Measurements from ENCODE around the gene QPCTL.

The QPCTL gene

DNA sequence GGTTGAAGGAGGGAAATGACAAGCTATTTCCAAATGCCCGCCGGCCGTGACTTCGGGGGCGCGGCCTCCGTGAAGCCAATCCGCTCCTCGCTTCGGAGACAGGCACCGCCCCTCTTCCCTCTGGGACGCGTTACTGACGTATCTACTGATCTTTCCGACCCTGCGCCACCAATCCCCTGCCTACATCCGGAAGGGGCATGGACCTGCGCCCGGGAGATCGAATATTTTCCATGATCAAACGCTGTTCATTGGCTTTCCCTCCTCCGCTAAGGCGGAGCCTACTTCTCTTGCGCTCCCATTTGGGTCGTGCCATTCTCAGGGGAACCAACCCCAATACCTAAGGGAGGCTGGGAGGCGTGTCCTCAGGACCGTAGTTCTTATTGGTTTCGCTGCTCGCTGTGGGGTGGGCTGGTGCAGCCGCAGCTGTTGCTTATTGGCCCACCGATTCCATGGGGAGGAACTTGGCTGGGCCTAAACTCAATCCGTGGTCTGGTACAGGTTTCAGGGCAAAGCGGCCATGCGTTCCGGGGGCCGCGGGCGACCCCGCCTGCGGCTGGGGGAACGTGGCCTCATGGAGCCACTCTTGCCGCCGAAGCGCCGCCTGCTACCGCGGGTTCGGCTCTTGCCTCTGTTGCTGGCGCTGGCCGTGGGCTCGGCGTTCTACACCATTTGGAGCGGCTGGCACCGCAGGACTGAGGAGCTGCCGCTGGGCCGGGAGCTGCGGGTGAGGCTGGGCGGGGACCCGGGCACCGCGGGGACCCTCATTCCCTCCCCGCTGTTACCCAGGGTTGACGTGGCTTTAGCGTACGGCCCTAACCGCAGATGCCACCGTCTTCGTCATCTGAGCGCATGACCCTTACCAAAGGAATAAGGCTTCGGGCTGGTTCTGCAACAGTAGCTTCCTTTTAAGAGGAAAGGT lies at the start of gene QPCTL:
QPCTL (plus strand) TSS at position 480 of the 919 bp plus-strand sequence; CDS start at position 518, 38 bp downstream.
- peak; percentile 99 for DNase-seq

DNA sequence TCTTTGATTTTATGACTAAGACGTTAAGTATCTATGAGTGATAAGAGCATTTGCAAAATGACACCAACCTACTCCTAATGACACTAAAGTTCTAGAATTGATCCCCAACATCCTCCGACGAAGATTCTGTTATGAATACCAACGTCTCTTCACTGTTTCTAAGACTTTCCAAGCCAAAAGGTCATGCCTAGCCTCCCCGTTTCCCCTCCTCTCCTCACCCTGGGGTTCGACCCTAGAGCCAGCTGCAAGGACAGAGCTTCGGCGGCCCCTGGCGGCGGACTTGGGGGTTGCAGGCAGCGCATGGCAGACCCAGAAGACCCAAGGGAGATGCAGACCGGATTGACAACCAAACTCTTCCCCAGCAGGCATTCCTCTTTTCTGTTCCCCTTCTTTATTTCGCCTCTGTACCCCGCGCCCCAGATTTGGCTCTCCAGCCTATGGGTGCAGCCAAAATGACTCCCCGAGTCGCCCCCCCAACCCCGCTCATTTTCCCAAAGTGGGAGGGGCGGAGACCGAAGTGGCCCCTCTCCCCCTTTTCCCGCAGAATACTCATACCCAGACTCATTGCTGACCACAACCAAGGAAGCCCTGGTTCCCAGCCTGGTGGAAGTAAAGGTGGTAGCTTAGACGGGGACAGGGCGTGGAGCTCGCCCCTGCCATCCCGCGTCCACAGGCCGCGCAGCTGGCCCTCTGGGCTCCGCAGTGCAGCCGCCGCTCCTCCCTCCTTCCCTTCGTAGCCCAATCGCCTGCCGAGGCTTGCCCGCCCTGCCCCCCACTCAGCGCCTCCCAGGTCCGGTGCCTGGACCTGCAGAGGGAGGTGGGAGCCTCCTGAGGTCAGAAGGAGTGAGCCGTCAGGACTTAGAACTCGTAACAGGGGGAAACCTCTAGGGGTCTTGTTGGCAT lies 49.2 kb upstream of the QPCTL start:
- DNase-seq, result peak; percentile 96

DNA sequence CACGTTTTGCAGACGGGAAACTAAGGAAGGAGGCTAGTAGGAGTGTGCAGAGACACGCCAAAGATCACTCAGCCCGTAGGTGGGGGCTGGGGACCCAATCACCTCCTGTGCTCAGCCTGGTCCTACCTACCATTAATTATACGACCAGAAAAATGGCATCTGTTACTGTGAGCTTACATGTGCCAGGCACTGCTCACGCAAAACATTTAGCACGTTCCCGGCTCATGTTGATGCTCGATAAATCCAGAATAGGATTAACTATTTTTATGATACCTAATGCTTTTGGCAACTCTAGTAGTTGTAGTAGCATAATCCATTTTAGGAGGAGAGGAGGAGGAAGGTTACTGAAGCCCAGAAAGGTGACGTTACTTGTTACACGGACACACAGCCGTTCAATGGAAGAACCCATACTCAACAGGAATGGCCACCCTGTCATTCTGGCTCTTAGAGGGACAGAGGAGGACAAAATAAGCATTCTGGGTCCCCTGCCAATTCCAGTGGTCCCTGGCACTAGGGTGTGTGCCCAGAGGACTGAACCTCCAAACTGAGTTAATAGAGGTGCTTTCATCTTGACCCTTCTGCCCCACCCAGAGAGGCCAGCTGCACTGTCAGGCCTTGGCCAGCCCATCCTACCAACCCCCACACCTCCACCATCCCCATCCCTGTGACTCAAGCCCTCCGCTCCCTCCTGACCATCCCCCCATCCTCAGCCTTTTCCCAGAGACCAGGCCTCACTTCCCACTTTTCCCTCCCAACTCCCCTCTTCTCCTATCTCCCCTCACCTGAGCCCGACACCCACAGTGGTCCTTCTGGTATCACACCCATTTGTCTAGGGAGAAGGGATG lies 48.3 kb upstream of the QPCTL start:
- no peak for DNase-seq

DNA sequence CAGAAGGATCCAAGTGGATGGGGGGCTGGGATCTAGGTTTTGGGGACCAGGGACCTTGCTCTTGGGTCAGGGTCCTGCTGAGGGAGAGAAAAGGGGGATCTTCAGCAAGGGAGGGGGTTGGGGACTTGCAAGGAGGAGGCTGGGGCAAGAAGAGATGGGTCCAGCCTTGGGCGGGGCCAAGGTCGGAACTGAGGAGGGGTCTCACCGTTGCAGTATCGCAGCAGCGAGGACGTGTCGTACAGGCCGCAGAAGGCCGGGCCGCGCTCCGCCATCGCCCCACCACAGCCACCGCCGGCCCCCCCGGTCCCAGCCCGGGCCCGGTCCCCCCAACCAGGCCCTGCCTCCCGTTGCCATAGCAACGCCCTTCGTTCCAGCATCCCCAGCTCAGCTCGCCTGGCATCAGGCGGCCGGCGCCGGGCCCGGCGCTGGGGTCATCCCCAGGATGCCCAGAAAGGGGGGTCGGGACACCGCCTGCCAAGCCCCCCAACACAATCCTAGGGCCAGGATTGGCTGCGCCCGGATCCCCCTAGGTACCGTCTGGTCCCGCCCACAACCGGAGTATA lies 47.3 kb upstream of the QPCTL start:
- no peak for DNase-seq

DNA sequence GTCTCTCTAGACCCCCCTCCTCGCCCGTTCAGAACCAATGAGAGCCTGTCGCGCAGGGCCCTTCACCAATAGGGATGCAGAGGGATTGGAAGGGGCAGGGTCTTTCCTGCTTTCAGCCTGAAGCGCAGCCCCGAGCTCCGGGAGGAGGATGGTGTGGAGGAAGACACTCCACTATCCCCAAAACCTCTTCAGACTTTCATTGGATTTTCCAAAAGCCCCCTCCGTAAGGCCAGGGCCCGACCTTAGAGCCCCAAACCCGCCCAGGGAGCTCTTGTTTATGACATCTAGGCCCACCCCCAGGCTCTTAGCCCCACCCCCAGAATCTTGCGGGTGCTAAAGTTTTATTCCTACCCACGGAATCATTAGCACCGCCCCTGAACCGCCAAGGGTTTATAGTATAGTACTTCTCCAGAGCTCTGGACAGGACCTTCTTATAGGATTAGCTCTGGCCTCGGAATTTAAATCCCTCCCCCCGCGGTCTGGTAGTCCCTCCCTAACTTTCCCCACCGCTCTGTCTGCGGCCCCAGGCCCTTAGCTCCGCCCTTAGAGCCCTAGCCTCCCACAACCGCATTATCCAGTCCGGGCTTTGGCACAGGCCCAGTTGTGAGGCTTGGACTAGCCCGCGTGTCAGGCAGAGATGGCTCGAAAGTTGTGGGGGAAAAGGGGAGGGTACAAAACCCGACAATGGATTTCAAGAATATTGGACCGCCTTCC lies 46.7 kb upstream of the QPCTL start:
- peak; percentile 97 for DNase-seq

DNA sequence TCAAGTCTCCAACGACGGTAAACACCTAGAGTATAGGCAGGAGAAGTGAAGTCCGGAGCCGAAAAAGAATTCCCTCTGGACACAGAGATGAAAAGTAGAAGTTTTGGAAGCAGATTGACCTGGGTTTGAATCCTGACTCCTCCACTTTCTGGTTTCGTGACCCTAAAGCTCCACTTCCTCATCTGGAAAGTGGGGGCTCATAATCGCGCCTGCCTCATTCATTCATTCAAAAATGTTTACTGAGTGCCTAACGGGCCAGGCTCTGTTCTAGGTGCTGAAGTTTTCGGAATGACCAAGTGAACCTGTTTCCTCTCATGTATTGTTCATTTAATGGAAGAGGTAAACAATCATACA lies 46.1 kb upstream of the QPCTL start:
- no peak for DNase-seq

DNA sequence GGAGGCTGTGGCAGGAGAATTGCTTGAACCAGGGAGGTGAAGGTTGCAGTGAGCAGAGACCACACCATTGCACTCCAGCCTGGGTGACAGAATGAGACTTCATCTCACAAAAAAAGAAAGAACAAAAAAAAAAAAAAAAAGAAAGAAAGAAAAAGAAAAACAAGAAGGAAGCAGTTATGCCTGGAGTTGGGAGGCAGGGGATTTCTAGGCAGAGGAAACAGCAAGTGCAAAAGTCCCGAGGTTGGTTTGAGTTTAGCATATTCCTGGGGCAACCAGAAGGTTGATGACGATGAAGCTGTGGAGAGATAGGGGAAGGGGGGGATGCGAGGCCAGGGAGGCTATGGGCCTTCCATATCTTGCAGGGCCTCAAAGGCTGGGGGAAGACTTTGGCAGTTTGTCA lies 41.7 kb upstream of the QPCTL start:
- DNase-seq, result no peak

DNA sequence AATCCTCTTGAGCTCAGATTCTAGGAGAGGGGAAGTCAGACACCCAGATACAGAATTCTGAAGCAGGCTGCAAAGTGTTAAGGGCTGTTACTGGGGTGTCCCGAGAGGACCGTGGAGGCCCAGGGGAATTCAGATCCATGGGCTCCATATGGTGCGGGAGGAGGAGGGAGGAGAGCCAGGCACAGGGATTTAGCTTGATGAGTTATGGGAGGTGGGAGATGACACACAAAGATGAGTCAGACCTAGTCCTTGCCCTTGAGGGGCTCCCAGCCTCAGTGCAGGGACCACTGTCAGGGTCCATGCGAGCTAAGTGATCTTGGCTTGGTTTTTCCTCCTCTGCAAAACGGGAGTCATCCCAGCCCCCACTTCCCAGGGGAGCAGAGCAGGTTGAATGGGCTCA lies 38.8 kb upstream of the QPCTL start:
- DNase-seq, result no peak

DNA sequence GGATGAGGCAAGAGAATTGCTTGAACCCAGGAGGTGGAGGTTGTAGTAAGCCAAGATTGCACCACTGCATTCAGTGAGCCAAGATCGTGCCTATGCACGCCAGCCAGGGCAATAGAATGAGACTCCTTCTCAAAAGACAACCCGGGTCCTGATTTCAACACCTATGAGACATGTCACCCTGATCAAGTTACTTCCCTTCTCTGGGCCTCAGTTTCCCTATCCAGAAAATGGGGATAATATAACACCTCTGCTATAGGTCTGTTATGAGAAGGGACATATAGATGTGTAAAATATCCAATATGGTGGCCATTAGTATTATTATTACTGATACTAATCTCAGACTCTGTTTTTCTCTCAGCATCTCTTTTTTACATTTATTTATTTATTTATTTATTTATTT lies 37.4 kb upstream of the QPCTL start:
- no peak for DNase-seq

DNA sequence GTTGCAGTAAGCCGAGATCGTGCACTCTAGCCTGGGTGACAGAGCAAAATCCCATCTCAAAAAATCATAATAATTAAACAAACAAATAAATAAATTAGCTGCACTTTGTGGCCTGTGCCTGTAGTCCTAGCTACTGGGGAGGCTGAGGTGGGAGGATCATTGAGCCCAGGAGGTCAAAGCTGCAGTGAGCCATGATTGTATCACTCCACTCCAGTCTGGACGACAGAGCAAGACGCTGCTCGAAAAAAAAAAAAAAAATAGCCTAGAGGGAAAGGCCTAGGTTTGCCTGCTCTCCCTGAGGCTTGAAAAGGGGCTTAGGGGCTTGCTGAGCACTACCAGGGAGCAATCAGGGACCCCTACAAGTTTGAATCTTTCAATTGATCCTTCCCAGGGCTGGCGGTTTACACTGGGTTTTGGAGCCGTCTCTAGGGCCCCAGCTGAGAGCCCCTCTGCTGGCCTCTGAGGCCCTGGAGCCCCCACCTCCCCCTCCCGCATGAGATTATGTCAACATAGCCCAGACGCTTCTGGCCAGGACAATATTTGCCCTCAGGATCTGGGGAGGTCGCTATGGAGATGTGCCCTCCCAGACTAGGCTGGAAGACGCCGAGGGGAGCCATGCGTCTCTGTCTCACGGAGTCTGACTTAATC lies 34.8 kb upstream of the QPCTL start:
- peak; percentile 56 for DNase-seq

DNA sequence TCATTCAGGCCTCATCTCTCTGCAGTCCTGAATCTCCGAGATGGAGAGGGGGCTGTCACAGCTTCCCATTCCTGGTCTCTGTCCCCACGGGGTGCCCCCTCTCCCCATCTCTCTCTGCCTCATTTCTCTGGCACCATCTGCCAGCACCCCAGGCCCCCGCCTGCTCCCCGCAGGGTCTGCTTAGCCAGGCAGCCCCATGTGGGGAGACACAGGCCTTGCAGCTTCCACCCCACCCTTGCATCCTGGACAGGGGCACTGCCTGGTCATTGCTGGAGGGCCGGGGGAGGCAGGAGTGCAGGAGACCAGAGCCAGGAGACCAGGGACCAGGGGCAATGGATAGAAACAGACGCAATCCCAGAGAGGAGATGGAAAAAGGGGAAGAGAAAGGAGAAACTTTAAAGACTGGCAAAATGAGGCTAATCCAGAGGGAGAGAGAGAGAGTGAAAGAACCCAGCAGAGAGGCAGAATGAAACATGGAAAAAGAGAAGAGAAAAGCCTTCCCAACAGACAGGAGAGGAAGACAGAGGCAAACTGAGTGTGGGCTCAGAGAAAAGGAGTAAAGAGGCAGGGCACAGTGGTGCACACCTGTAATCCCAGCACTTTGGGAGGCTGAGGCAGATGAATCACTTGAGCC lies 33.3 kb upstream of the QPCTL start:
- DNase-seq, result no peak

DNA sequence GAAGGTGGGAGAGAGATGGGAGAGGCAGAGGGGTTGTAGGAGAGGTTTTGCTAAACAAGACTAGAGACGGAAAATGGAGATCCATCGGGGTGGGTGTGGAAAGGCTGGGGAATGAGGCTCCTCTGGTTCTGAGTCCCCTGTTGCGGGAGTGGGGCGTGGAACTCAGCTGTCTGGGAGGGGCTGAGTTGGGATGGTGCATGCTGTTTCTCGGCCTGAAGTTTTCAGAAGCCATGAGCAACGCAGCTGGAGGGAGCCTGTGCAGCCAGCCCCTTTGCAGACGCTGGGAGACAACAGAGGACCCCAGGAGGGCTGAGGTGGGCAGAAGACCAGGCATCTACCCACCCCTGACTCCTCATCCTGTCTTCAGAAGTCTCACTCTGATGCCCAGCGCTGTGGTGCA lies 31.8 kb upstream of the QPCTL start:
- DNase-seq, result no peak

DNA sequence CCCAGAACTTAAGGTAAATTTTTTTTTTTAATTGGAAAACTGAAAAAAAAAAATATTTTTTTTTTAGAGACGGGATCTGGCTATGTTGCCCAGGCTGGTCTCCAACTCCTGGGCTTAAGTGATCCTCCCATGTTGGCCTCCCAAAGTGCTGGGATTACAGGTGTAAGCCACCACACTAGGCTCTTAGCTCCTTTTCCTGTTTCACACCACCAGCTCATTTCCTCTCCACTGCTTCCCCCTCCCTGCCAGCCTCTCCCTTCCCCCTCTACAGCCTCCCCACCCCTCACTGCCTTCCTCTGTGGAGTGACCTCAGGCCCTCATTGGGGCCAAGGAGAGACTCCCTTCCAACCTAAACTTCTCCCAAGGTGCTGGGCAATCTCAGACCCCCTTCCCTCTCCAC lies 28.7 kb upstream of the QPCTL start:
- no peak for DNase-seq

DNA sequence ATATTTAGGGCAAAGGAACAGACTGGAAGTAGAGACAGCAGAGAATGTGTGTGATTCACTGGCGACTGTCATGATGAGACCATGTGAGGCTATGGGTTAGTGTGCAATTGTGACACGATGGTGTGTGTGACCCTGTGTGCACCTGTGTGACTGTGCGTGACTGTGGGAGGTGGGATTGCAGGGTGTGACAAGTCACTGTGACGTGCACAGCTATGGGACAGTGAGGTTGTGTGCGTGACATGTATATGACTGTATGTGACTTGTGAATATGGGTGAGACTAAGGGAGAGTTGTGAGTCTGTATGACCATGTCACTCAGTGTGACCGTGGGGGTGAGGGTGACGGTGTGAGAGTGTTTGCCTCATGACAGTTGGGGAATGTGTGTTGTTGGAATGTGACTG lies 27.9 kb upstream of the QPCTL start:
- no peak for DNase-seq

DNA sequence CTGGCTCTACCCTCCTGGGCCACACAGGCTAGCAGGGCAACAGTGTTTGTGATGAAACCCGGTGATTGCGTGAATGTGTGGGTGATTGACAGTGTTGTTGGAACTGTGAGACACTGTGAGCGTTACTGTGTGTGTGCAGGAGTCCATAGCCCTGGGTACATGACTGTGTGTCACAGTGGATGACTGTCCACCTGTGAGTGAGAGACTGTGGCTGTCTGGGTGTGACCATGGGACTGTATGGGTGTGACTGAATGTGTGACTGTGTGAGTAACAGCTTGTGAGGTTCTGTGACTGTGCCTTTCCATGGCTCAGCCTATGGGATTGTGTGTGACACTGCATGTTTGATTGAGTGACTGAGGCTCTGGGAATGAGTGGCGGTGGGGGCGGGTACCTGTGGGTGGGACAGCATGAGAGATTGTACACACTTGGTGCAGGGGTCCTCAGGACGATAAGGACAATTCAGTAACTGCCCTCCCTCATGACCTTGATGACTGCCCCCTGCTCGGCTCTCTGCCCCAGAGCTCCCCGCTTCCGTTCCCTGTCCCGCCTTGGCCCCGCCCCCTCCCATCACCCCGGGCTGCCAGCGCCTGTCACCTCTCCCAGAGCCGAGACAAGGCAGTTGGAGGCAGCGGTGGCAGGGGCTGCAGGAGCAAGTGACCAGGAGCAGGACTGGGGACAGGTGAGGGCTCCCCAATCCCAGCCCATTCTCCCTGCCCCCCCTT lies 24.7 kb upstream of the QPCTL start, which contains the start of gene GIPR:
GIPR (plus strand) TSS at position 602 of the 722 bp plus-strand sequence. CDS start 1,300 bp downstream, outside the sequence.
- peak; percentile 54 for DNase-seq

DNA sequence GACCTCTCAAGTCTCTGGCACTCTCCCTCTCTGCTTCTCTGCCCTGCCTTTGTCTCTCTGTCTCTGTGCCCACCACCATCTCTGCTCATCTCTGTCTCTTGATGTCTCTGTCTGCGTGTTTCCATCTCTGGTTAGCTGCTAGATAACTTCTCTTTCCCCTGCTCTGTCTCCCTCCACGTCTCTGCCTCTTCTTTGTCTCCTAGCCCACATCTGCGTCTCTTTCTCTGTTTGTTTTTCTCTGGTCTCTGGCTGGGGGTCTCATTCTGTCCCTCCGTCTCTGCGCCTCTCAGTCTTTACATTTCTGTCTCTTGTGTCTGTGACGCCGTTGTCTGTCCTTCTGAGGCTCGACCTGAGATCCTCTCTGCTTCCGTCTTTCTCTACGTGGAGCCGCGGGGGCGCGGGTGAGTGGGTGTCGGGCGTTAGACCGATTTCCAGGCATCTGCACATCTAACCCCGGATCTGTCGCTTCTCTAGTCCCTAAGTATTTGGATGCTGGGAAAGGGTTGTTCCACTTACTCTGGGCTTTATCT lies 24.1 kb upstream of the QPCTL start:
- DNase-seq, result no peak

DNA sequence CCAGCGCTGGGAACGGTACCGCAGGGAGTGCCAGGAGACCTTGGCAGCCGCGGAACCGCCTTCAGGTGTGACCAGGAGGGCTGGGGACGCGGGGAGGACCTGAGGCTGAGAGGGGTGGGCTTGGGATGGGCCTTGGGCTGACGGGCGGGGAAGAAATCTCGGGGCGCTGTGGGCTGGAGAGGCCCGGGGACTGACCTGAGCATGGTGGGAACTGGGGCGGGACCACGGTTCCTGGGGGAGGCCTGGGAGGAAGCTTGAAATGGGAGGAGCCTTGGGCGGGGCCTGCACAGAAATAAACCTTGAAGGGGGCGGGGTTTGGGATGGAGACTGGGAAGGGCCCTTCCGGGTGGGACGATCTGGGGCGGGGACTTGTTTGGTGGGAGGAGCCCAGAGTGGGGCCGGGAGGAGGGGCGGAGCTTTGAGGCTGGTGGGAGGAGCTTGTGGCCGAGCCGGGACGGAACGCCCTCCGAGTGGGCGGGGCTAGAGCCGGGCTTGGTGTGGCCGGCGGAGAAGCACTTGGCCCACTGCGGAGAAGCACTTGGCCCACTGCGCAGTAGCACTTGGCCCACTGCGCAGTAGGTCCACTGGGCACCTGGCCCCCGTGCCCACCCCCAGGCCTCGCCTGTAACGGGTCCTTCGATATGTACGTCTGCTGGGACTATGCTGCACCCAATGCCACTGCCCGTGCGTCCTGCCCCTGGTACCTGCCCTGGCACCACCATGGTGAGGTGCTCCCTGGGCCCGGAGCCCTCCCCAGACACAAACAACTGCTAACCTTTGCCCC lies 21.6 kb upstream of the QPCTL start:
- DNase-seq, result peak; percentile 68

DNA sequence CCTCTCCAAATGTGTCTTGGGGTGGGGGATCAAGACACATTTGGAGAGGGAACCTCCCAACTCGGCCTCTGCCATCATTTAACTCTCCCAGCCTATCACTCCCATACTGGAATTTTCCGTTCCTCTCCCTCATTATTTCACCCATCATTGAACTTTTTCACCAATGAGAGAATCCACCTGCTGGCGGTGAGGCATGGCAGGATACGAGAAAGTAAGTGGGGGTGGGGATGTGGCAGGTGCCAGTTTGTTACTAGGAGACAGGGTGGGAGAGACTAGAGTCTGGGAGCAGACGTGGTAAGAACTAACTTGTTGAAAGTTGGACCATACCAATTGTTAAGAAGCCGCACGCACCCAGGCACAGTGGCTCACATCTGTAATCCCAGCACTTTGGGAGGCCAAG lies 17.5 kb upstream of the QPCTL start:
- no peak for DNase-seq

DNA sequence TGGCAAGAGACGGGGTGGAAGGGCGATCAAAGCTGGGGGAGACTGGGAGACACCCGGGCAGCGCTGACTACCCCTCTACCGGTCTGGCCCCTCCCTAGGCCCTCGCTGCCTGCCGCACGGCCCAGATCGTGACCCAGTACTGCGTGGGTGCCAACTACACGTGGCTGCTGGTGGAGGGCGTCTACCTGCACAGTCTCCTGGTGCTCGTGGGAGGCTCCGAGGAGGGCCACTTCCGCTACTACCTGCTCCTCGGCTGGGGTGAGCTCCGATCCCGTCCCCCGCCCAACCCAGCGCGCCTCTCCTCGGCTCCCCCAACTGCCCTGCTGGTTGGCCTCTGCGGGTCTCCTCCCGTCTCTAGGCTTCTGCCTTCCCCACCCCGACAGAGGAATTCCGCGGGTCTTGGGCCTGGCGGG lies 15.6 kb upstream of the QPCTL start:
- DNase-seq, result no peak
